ENCODE data around the gene PITPNM3. TPM values are rescaled to one million over a fixed set of nuclear protein-coding genes. Genes with fewer than 3 reads are reported as not detected.
A peak's percentile ranks its signal among the peaks of the same experiment; 100 is the strongest.
"Not testable (repeated sequence)": the region's sequence is repeated elsewhere in the genome, so short reads cannot be mapped to it uniquely, and the experiment has no call there.

The PITPNM3 gene
- 10 to 100 TPM; 13.4 to 26.6 TPM for total RNA-seq
- long read RNA-seq, donor 1, full-length matches to known transcripts, result 1 of 10 reads
- long read RNA-seq, donor 1, partial matches to known transcripts, result 3 of 10 reads
- long read RNA-seq, donor 1, other reads (novel, unspliced or antisense), result 6 of 10 reads
- long read RNA-seq, donor 2, partial matches to known transcripts, result 0 of 16 reads
- long read RNA-seq, donor 2, other reads (novel, unspliced or antisense), result 16 of 16 reads

GRCh38 chr17:6556121-6557039 lies at the start of gene PITPNM3:
TSS of gene PITPNM3 (minus strand) at chr17:6556555. CDS start at chr17:6556406, 149 bp downstream.
- intact Hi-C loops (cut with DNase I), result loop anchor here (5.0 to 10.0 kb wide), 2 partner anchors 82 to 84 kb away; no protein-coding TSS in a partner anchor
- DNase-seq (ENCODE audit: low spot score), result peak; percentile 70

GRCh38 chr17:6605142-6605541 lies 48.8 kb upstream of the PITPNM3 start:
- DNase-seq (ENCODE audit: low spot score), result no peak
- intact Hi-C loops (cut with DNase I), result no loop called here

GRCh38 chr17:6603744-6604325 lies 47.5 kb upstream of the PITPNM3 start:
- DNase-seq (ENCODE audit: low spot score), result no peak
- intact Hi-C loops (cut with DNase I), result no loop called here

- intact Hi-C loops (cut with DNase I), result no loop called here
- no peak for DNase-seq (ENCODE audit: low spot score)
Measured at GRCh38 chr17:6602141-6602540, 45.8 kb upstream of the PITPNM3 start.

GRCh38 chr17:6599364-6599763 lies 43.0 kb upstream of the PITPNM3 start:
- DNase-seq (ENCODE audit: low spot score), result no peak

GRCh38 chr17:6597727-6598126 lies 41.4 kb upstream of the PITPNM3 start:
- no peak for DNase-seq (ENCODE audit: low spot score)
- intact Hi-C loops (cut with DNase I), result loop anchor here in 1 of 2 donors (10.0 kb wide), 1 partner anchor 123 kb away; no protein-coding TSS in a partner anchor

More at GRCh38 chr17:6599364-6599763, 43.0 kb upstream of the PITPNM3 start:
- intact Hi-C loops (cut with DNase I), result loop anchor here in 1 of 2 donors (10.0 kb wide), 1 partner anchor 125 kb away; no protein-coding TSS in a partner anchor

GRCh38 chr17:6596941-6597340 lies 40.6 kb upstream of the PITPNM3 start:
- intact Hi-C loops (cut with DNase I), result loop anchor here in 1 of 2 donors (10.0 kb wide), 1 partner anchor 122 kb away; no protein-coding TSS in a partner anchor
- DNase-seq (ENCODE audit: low spot score), result no peak

- DNase-seq (ENCODE audit: low spot score), result no peak
- intact Hi-C loops (cut with DNase I), result loop anchor here in 1 of 2 donors (10.0 kb wide), 1 partner anchor 122 kb away; no protein-coding TSS in a partner anchor
Measured at GRCh38 chr17:6596511-6596910, 40.2 kb upstream of the PITPNM3 start.

- intact Hi-C loops (cut with DNase I), result loop anchor here in 1 of 2 donors (10.0 kb wide), 1 partner anchor 121 kb away; no protein-coding TSS in a partner anchor
Measured at GRCh38 chr17:6596081-6596480, 39.7 kb upstream of the PITPNM3 start.

GRCh38 chr17:6593371-6593770 lies 37.0 kb upstream of the PITPNM3 start:
- not testable (repeated sequence) for DNase-seq (ENCODE audit: low spot score)
- intact Hi-C loops (cut with DNase I), result loop anchor here in 1 of 2 donors (10.0 kb wide), 1 partner anchor 119 kb away; no protein-coding TSS in a partner anchor

More at GRCh38 chr17:6596081-6596480, 39.7 kb upstream of the PITPNM3 start:
- no peak for DNase-seq (ENCODE audit: low spot score)

- intact Hi-C loops (cut with DNase I), result loop anchor here in 1 of 2 donors (10.0 kb wide), 1 partner anchor 117 kb away; no protein-coding TSS in a partner anchor
- no peak for DNase-seq (ENCODE audit: low spot score)
Measured at GRCh38 chr17:6592173-6592572, 35.8 kb upstream of the PITPNM3 start.

- no peak for DNase-seq (ENCODE audit: low spot score)
- intact Hi-C loops (cut with DNase I), result loop anchor here in 1 of 2 donors (10.0 kb wide), 1 partner anchor 117 kb away; no protein-coding TSS in a partner anchor
Measured at GRCh38 chr17:6591599-6592158, 35.3 kb upstream of the PITPNM3 start.

- DNase-seq (ENCODE audit: low spot score), result no peak
- intact Hi-C loops (cut with DNase I), result no loop called here
Measured at GRCh38 chr17:6589266-6589946, 33.1 kb upstream of the PITPNM3 start.

GRCh38 chr17:6588165-6588564 lies 31.8 kb upstream of the PITPNM3 start:
- DNase-seq (ENCODE audit: low spot score), result no peak
- intact Hi-C loops (cut with DNase I), result no loop called here

GRCh38 chr17:6587310-6587709 lies 31.0 kb upstream of the PITPNM3 start:
- intact Hi-C loops (cut with DNase I), result no loop called here
- no peak for DNase-seq (ENCODE audit: low spot score)

GRCh38 chr17:6583411-6583810 lies 27.1 kb upstream of the PITPNM3 start:
- no peak for DNase-seq (ENCODE audit: low spot score)
- intact Hi-C loops (cut with DNase I), result no loop called here

- intact Hi-C loops (cut with DNase I), result no loop called here
- no peak for DNase-seq (ENCODE audit: low spot score)
Measured at GRCh38 chr17:6580625-6581024, 24.3 kb upstream of the PITPNM3 start.

- DNase-seq (ENCODE audit: low spot score), result no peak
- intact Hi-C loops (cut with DNase I), result no loop called here
Measured at GRCh38 chr17:6578491-6578890, 22.1 kb upstream of the PITPNM3 start.

Measured in posterior vena cava (tissue), 2 donors.